ENCODE data around the gene MUC7. TPM values are rescaled to one million over a fixed set of nuclear protein-coding genes. Genes with fewer than 3 reads are reported as not detected.

MUC7 gene
- total RNA-seq, 4 donors from 2014 or later = not detected

DNA sequence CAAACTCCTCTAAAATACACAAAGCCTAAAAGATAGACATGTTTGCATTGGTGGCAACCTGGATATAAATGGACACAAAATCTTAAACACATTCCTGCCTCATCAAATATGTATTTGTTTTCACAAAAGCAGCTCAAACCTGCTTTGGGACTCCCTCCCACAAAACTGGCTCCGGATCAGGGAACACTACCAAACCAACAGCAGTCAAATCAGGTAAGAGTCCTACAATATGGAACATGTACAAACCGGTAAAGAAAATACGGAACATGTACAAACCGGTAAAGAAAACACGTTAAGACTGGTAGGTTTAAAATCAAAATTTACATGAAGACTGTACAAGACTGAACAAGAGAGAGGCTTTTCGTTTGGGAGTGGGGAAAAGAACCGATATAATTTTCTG, 50.6 kb downstream of the MUC7 start:
- TF ChIP-seq, protein P1, sequence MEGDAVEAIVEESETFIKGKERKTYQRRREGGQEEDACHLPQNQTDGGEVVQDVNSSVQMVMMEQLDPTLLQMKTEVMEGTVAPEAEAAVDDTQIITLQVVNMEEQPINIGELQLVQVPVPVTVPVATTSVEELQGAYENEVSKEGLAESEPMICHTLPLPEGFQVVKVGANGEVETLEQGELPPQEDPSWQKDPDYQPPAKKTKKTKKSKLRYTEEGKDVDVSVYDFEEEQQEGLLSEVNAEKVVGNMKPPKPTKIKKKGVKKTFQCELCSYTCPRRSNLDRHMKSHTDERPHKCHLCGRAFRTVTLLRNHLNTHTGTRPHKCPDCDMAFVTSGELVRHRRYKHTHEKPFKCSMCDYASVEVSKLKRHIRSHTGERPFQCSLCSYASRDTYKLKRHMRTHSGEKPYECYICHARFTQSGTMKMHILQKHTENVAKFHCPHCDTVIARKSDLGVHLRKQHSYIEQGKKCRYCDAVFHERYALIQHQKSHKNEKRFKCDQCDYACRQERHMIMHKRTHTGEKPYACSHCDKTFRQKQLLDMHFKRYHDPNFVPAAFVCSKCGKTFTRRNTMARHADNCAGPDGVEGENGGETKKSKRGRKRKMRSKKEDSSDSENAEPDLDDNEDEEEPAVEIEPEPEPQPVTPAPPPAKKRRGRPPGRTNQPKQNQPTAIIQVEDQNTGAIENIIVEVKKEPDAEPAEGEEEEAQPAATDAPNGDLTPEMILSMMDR (IDR thresholded peaks at IDR 0.05) = no peak
- ATAC-seq (ENCODE audit: low FRiP score) (no peak), DNase-seq (ENCODE audit: low spot score) (no peak)

DNA sequence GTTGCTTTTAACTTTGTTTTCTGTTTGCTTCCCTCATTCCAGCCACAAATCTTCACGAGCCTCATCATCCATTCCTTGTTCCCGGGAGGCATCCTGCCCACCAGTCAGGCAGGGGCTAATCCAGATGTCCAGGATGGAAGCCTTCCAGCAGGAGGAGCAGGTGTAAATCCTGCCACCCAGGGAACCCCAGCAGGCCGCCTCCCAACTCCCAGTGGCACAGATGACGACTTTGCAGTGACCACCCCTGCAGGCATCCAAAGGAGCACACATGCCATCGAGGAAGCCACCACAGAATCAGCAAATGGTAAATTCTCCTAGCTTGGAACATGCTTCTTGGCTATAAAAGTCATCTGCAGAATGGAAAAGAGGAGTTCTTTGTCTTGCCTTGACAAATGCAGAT, 59.0 kb downstream of the MUC7 start:
- no peak for ATAC-seq (ENCODE audit: low FRiP score)
- DNase-seq (ENCODE audit: low spot score) = no peak
- TF ChIP-seq, protein P1 (IDR thresholded peaks at IDR 0.05) = no peak

DNA sequence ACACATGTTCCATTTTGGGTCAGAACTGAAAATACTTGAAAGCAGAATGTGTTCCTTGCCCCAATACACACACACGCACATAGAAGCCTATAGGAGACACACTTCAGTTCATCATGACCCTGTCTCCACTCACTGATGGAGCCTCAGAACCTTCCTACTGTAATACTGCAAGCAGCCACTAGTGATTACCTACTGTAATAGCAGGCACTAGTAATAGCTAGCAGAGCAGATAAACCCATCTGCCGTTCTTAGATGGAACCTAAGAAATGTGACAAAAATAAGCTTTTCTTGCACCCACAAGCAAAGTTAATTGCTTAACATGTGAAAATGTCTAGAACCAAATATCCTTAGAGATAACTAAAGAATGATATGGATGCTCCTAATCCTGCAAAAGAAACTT, 60.0 kb downstream of the MUC7 start:
- ATAC-seq (ENCODE audit: low FRiP score) = no peak
- TF ChIP-seq, protein P1 (IDR thresholded peaks at IDR 0.05) = no peak
- no peak for DNase-seq (ENCODE audit: low spot score)

Other genes with a start within 250 kb of the MUC7 start
- gene FDCSP, start 246.1 kb upstream of the MUC7 start, total RNA-seq = not detected
- not detected for gene CSN3, start 229.6 kb upstream of the MUC7 start, total RNA-seq
- not detected for gene CABS1, start 137.2 kb upstream of the MUC7 start, total RNA-seq
- gene SMR3A, start 111.4 kb upstream of the MUC7 start, total RNA-seq = not detected
- gene SMR3B, start 89.1 kb upstream of the MUC7 start, total RNA-seq = not detected
- gene OPRPN, start 74.3 kb upstream of the MUC7 start, total RNA-seq = not detected
- gene AMTN, start 46.4 kb downstream of the MUC7 start, total RNA-seq = not detected
- gene AMBN, start 120.1 kb downstream of the MUC7 start, total RNA-seq = not detected
- gene ENAM, start 156.5 kb downstream of the MUC7 start, total RNA-seq = not detected
- gene JCHAIN, start 194.3 kb downstream of the MUC7 start, total RNA-seq = 10 to 100 TPM; 15.8 to 99.9 (median 36.0) TPM
- gene UTP3, start 216.3 kb downstream of the MUC7 start, total RNA-seq = 10 to 100 TPM; 20.7 to 67.5 (median 26.5) TPM
- 10 to 100 TPM; 34.2 to 92.8 (median 64.0) TPM for gene RUFY3, start 249.8 kb downstream of the MUC7 start, total RNA-seq

Data from omental fat pad (tissue), 4 donors.